COLO829 (cell line): ENCODE results near the gene PSMD10.
A peak's percentile ranks its signal among the peaks of the same experiment; 100 is the strongest.

Experiments used
- DNase-seq: peaks from one replicate; pipeline ENCODE4 v3.0.0; 2012; ENCODE audit warnings: low spot score

Gene PSMD10

DNA sequence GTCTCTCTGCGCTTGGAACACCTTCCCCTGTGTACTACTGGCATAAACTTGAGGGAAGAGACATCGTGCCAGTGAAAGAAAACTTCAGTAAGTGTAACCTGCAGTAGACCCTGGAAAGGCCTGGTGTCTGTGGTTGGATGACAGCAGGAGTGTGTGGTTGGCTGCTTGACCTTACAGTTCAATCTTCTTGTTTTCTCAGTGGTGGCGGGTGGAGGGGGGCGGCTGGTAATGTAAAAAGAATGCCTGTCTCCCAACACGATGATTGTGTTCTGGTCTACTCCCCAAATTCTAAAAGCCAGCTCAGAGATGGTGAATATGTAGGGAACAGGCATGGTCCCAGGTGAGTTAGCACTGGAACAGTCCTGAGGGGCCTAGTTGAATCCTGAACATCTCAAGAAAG lies 18.6 kb downstream of the PSMD10 start:
- DNase-seq = no peak

- DNase-seq = no peak
Measured at GRCh38 chrX:108071578-108071977, 19.8 kb downstream of the PSMD10 start.

DNA sequence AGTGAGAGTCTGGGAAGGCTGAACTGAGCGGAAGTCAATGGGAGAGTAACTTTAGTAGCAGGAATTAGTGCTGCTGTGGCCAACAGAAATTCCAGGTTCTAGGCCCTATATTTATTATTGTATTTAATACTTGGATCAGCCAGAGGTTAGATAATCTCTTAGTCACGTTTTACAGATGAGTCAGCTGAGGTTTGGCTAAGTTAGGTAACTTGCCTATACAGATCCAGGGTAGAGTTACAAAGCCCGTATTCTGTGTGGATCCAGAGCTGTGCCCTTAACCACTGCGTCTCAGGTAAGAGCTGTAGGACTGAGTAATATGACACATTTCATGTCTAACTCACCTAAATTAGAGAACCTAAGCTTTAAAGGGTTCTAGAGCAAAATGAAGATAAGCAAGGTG lies 20.5 kb downstream of the PSMD10 start:
- DNase-seq = peak; percentile 16

- no peak for DNase-seq
Measured at GRCh38 chrX:108068121-108068520, 23.2 kb downstream of the PSMD10 start.

DNA sequence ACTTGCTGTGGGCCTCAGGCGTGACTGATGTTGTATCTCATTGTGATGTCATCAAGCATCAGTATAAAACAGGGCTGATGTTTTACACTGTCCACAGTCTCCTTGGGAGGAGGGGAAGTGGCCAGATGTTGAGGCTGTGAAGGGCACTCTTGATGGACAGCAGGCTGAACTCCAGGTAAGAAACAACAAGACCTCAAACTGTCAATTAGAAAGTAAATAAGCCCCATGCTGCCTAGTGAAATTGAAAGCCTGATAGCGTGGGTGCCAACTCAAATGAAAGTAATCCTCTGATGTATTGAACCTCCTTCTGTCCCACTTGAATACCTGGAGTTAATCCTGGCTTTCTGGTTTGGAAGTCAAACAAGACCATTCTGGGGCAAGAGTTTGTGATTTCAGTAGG lies 26.7 kb downstream of the PSMD10 start:
- no peak for DNase-seq

DNA sequence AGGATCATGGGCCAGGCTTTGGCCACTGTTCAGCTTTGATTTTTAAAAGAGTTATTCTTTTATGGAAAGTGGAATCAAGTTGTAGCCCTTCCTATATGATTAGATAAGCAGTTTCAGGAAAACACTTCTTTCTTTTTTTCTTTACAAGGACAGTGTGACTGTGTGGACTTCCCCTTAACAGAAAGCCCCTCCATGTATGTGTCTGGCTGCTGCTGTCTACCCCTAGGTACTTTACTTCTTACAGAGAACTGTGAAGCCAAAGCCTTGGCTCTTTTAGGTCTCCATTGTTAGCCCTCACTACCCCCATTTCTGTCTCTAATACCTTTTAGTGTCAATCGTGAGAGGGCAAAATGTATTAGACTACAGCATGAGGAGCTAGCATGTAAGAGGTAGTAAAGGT lies 27.3 kb downstream of the PSMD10 start:
- no peak for DNase-seq

DNA sequence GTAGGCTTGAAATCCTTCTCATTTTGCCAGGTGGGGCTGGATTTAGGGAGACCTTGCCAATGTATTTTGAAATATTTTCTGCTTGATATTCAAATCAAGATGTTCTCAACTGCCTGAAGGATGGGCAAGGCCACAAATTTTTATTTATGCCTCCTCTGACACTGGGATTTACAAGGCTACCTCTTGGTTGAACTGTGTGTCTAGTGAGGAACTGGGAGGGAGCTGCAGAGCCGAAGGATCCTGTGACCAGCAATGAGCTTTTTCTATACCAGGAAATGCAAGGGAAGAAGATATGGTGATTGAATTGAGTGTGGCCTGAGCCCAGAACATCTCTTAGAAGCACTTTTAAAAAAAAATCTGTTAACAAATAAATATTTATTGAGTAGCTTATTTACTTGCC lies 31.5 kb downstream of the PSMD10 start:
- no peak for DNase-seq

DNA sequence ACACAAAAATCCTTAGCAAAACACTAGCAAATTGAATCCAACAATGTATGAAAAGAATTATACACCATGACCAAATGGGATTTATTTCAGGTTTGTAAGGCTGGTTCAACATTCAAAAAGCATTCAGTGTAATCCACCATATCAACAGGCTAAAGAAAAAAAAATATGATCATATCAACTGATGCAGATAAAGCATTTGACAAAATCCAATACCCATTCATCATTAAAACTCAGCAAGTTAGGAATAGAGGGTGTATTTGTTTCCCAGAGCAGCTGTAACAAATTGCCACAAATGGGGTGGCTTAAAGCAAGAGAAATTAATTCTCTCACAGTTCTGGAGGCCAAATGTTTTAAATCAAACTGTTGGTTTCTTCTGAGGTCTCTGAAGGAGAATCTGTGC lies 35.8 kb downstream of the PSMD10 start:
- no peak for DNase-seq

DNA sequence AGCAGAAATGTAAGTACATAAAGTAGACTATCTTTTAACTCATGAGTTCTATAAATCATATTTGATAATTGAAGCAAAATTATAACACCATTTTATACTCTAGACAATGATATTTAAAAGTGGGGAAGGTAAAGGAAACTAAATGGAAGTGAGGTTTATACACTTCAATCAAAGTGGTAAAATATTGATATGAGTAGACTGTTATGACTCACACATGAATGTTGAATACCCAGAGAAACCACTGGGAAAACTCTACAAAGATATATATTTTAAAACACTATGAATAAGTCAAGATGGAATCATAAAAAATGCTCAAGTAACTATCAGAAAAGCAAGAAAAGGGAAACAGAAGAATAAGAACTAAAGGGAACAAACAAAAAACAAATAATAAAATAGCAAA lies 38.1 kb downstream of the PSMD10 start:
- no peak for DNase-seq

DNA sequence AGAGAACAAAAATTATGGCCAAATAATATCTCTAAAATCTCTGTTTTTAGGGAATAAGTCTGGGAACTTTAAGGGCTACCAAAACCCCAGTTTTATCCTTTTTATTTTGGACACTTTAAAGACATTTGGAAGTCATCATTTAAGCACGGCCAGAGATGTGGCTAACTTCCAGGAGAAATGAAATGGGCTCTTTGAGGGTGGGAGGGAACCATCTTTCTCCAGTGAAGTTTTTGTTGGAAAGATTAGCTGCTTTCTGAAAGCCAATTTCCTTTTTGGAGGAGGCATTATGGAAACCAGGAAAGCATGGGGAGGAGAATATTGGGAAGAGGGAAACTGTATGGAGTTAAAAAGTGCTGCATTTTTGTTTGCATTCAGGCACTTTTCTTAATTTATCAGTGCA lies 41.7 kb downstream of the PSMD10 start:
- DNase-seq = no peak

GRCh38 chrX:108044554-108045256 lies 46.6 kb downstream of the PSMD10 start, which contains the start of gene VSIG1:
VSIG1 (plus strand) TSS chrX:108045065; CDS start chrX:108045131, 66 bp downstream.
- no peak for DNase-seq

DNA sequence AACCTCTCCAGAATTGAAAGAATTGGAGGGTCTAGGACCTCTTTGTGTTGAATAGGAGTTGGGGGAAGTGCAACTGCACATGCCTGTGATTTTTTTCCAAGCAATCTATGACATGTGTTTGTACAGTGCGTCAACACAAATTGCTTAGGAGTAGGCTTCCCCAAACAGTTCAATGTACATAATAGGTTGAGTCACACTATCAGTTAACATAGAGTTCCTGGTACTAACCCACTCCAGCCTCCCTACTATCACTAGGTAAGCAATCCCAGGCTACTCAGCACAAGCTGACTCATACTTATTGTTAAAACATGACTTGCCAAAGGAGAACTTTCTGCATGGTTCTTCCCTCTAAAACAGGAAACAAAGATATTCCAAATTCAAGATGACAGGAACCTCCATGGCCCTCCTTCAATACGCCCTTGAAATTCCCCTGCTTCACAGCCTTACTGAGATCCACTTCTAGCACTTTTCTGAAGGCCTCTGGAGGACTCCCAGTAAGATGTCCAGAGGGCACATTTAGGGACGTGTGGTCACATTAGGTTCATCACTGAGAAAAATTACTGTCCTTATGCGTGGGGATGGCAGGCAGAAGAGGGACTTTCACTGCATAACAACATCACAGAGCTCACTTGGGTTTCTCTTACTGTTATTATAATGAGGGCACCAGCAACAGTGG lies 54.9 kb downstream of the PSMD10 start:
- no peak for DNase-seq

DNA sequence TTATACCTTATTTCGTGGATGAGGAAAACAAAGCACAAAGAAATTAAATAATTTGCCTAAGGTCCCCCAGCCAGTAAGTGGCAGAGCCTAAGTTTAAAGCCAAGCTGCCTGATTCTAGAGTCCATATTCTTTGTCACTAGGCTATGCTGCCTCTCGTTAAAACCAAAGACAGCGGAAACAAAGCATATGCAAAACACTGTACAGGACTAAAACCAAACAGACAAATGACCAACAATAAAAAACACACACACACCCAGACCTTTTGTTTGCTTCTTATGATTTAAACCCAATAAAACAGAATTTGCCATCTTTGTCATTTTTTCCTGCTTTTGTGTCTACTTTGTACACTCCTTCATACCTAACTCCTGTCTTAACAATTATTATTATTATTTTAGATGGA lies 56.6 kb downstream of the PSMD10 start:
- no peak for DNase-seq
